PC-3 (cell line): ENCODE measurements around the gene ZNF507. TPM values are rescaled to one million over a fixed set of nuclear protein-coding genes. Genes with fewer than 3 reads are reported as not detected.

Experiments used
- ATAC-seq: fragments of 200-7000 bp; cut with Tn5 transposase; 2 replicates; pipeline ENCODE4 v1.9.1; 2020; ENCODE audit warnings: mild to moderate bottlenecking, moderate library complexity
- BruUV-seq: library from RNA; stranded (reverse); fragments of 400-500 nt; replicated peaks from 2 replicates; lab custom pipeline; 2021; lab: Mats Ljungman, UMichigan
- CTCF ChIA-PET: fragments of 300-600 bp; sonication (Branson Sonifier 250); formaldehyde crosslinking; loops from one replicate; lab custom pipeline; 2022; ENCODE audit warnings: antibody characterized with exemption; lab: Charles Lee
- POLR2A ChIA-PET: fragments of 300-600 bp; sonication (Branson Sonifier 250); formaldehyde crosslinking; loops from one replicate; lab custom pipeline; 2022; ENCODE audit warnings: antibody characterized with exemption; ENCODE audit not compliant: unreplicated experiment; lab: Charles Lee
- DNase-seq: peaks from one replicate; pipeline ENCODE4 v3.0.0-alpha.2; 2015
- H2AFZ ChIP-seq: fragments of 300-600 bp; sonication (generic); 2 replicates; pipeline ENCODE4 v1.6.0; 2016; ENCODE audit warnings: antibody characterized with exemption, low read length
- H3F3A ChIP-seq: fragments of 300-600 bp; sonication (generic); one replicate; pipeline ENCODE4 v1.6.0; 2017; ENCODE audit warnings: antibody characterized with exemption, low read length, control low read depth, mild to moderate bottlenecking; ENCODE audit not compliant: unreplicated experiment
- H3K27ac ChIP-seq: fragments of 300-600 bp; sonication (generic); 2 replicates; pipeline ENCODE4 v1.5.1; 2016; ENCODE audit warnings: mild to moderate bottlenecking, low read length
- H3K27me3 ChIP-seq: fragments of 300-600 bp; sonication (generic); 2 replicates; pipeline ENCODE4 v1.6.1; 2016; ENCODE audit warnings: low read length, mixed read lengths
- H3K36me3 ChIP-seq: fragments of 300-600 bp; sonication (generic); 2 replicates; pipeline ENCODE4 v1.6.1; 2016; ENCODE audit warnings: low read depth, mixed run types, low read length, mixed read lengths
- H3K4me1 ChIP-seq: fragments of 300-600 bp; sonication (generic); 2 replicates; pipeline ENCODE4 v1.5.1; 2016; ENCODE audit warnings: low read length; ENCODE audit not compliant: insufficient read depth
- H3K4me2 ChIP-seq: fragments of 300-600 bp; sonication (generic); 2 replicates; pipeline ENCODE4 v1.6.0; 2016; ENCODE audit warnings: low read length
- H3K4me3 ChIP-seq: fragments of 300-600 bp; sonication (generic); 2 replicates; pipeline ENCODE4 v1.5.1; 2016; ENCODE audit warnings: mild to moderate bottlenecking, low read length, mixed read lengths
- H3K79me2 ChIP-seq: fragments of 300-600 bp; sonication (generic); 2 replicates; pipeline ENCODE4 v1.6.1; 2017; ENCODE audit warnings: low read length, mixed read lengths
- H3K9ac ChIP-seq: fragments of 300-600 bp; sonication (generic); 2 replicates; pipeline ENCODE4 v1.6.0; 2016; ENCODE audit warnings: mild to moderate bottlenecking, low read length
- H3K9me2 ChIP-seq: fragments of 300-600 bp; sonication (generic); replicated peaks from 2 replicates; pipeline ENCODE4 v1.6.1; 2016; ENCODE audit warnings: mixed run types, low read length, mixed read lengths
- H3K9me3 ChIP-seq: fragments of 300-600 bp; sonication (generic); 2 replicates; pipeline ENCODE4 v1.6.1; 2016; ENCODE audit warnings: low read length, mixed read lengths
- H4K20me1 ChIP-seq: fragments of 300-600 bp; sonication (generic); 2 replicates; pipeline ENCODE4 v1.6.1; 2016; ENCODE audit warnings: low read length, mixed read lengths
- CTCF ChIP-seq: fragments of 300-600 bp; sonication (generic); conservative IDR thresholded peaks from 2 replicates; pipeline ENCODE4 v1.5.1; 2017; ENCODE audit warnings: antibody characterized with exemption, low read depth, mild to moderate bottlenecking, low read length
- EZH2 ChIP-seq: fragments of 300-600 bp; sonication (generic); IDR thresholded peaks from one replicate; pipeline ENCODE4 v1.6.1; 2017; ENCODE audit warnings: antibody characterized with exemption, mild to moderate bottlenecking, low read length; ENCODE audit not compliant: unreplicated experiment
- EZH2phosphoT487 ChIP-seq: fragments of 300-600 bp; sonication (generic); IDR thresholded peaks from 2 replicates; pipeline ENCODE4 v1.6.1; 2018; ENCODE audit warnings: mild to moderate bottlenecking, antibody characterized with exemption, low read length, borderline replicate concordance
- intact Hi-C: fragments of 100-400 bp; cut with micrococcal nuclease; formaldehyde crosslinking; loops from 2 replicates; pipeline ENCODE4 v1.9.0; 2023
- total RNA-seq: library from RNA; depleted of rRNA; stranded (reverse); fragments of >200 nt; gene quantifications from 2 replicates; pipeline ENCODE4 v1.2.3, GENCODE V29; 2014

The ZNF507 gene
- total RNA-seq, 1 experiment from 2014 or later: 4.9 TPM

DNA sequence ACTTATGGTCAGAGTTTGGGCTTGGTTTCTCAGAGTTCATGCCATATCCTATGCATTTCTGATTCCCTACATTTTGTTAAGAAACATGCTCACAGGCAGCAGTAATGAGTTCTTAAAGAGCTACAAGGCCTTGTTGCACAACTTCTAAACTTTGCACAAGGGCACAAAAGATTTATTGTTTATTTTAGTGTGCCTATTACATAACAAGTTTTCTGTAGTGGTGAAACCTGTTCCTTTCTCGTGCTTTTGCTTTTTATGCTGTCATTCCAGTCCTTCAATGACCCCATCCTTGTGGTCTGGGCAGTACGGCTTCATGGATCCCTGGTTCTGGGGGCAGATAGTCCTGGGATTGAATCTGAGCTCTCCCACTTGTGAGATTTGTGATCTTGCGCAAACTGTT, 17.8 kb downstream of the ZNF507 start:
- intact Hi-C loops: no loop called here
- H3K4me3 ChIP-seq: no peak overlapping the region
- peaks cover 15% of the 10 kb centered on the region for H3K4me1 ChIP-seq
- ATAC-seq: no peak
- no TSS peak for BruUV-seq
- 0 out of 2 replicates have a peak overlapping the region, but pooled peaks have one; percentile 1 for H3K4me2 ChIP-seq
- ChIA-PET CTCF (interaction anchor here (1.5 kb wide), 1 partner anchor 44 kb away, joined by 7 read pairs; no protein-coding TSS in a partner anchor), POLR2A (no interaction called here)
- H3F3A ChIP-seq: no peaks in the 10 kb centered on the region
- H3K27ac ChIP-seq: 0 out of 2 replicates have a peak overlapping the region, but pooled peaks have one; percentile 11
- H3K9me3 ChIP-seq: no peaks in the 10 kb centered on the region
- H3K9ac ChIP-seq: no peak overlapping the region
- H3K9me2 ChIP-seq: no peaks in the 10 kb centered on the region
- DNase-seq: peak; percentile 58
- H3K36me3 ChIP-seq: peaks cover 22% of the 10 kb centered on the region
- no peaks in the 10 kb centered on the region for H4K20me1 ChIP-seq
- TF ChIP-seq EZH2 (no peak), EZH2phosphoT487 (no peak), CTCF (no peak)
- no peaks in the 10 kb centered on the region for H3K27me3 ChIP-seq
- H2AFZ ChIP-seq: no peak overlapping the region
- peaks cover 31% of the 10 kb centered on the region; the same call in 1 of the 2 replicates for H3K79me2 ChIP-seq

- BruUV-seq: no TSS peak
These were observed 18.2 kb downstream of the ZNF507 start for GRCh38 chr19:32363632-32364031.

More at GRCh38 chr19:32363632-32364031, 18.2 kb downstream of the ZNF507 start:
- intact Hi-C loops: no loop called here
- Histone ChIP-seq H3K36me3 (peaks cover 18% of the 10 kb centered on the region), H3K27ac (no peak overlapping the region), H3K4me1 (peaks cover 15% of the 10 kb centered on the region), H3K9ac (no peak overlapping the region), H3K79me2 (peaks cover 32% of the 10 kb centered on the region; the same call in 1 of the 2 replicates), H3K27me3 (no peaks in the 10 kb centered on the region), H3K4me2 (no peak overlapping the region), H4K20me1 (no peaks in the 10 kb centered on the region), H3F3A (no peaks in the 10 kb centered on the region), H2AFZ (no peak overlapping the region), H3K9me3 (no peaks in the 10 kb centered on the region), H3K9me2 (no peaks in the 10 kb centered on the region), H3K4me3 (no peak overlapping the region)
- DNase-seq: no peak
- CTCF ChIA-PET: interaction anchor here (1.5 kb wide), 1 partner anchor 44 kb away, joined by 7 read pairs; no protein-coding TSS in a partner anchor
- TF ChIP-seq EZH2: no peak
- no peak for TF ChIP-seq CTCF
- no peak for TF ChIP-seq EZH2phosphoT487
- POLR2A ChIA-PET: no interaction called here
- no peak for ATAC-seq
